HG03196 (cell line): ENCODE data around the gene TMPO.
A peak's percentile ranks its signal among the peaks of the same experiment; 100 is the strongest.
"Not testable (repeated sequence)": the region's sequence is repeated elsewhere in the genome, so short reads cannot be mapped to it uniquely, and the experiment has no call there.

Experiments used
- ATAC-seq: cut with Tn5 transposase; IDR thresholded peaks from one replicate; pipeline ENCODE4 v1.9.1; 2021; ENCODE audit not compliant: unreplicated experiment

TMPO gene

GRCh38 chr12:98515287-98516110 is at the start of gene TMPO:
Gene TMPO (plus strand): TSS chr12:98515590. CDS start chr12:98515868, 278 bp downstream.
- peak; percentile 77 for ATAC-seq

- no peak for ATAC-seq
These were observed 49.3 kb upstream of the TMPO start for GRCh38 chr12:98465950-98466602.

- ATAC-seq, result no peak
These were observed 48.6 kb upstream of the TMPO start for GRCh38 chr12:98466640-98467400.

GRCh38 chr12:98469109-98469508 is 46.3 kb upstream of the TMPO start:
- ATAC-seq, result no peak

- peak; percentile 53 for ATAC-seq
These were observed 44.8 kb upstream of the TMPO start for GRCh38 chr12:98470469-98471082.

- peak; percentile 13 for ATAC-seq
These were observed 44.3 kb upstream of the TMPO start for GRCh38 chr12:98471085-98471484.

- ATAC-seq, result no peak
These were observed 39.9 kb upstream of the TMPO start for GRCh38 chr12:98475565-98475908.

- no peak for ATAC-seq
These were observed 36.8 kb upstream of the TMPO start for GRCh38 chr12:98478606-98479005.

- ATAC-seq, result no peak
These were observed 31.5 kb upstream of the TMPO start for GRCh38 chr12:98483621-98484503.

- no peak for ATAC-seq
These were observed 29.5 kb upstream of the TMPO start for GRCh38 chr12:98485792-98486340.

GRCh38 chr12:98488416-98488815 is 27.0 kb upstream of the TMPO start:
- ATAC-seq, result not testable (repeated sequence)

GRCh38 chr12:98489176-98489575 is 26.2 kb upstream of the TMPO start:
- no peak for ATAC-seq

GRCh38 chr12:98490501-98491453 is 24.6 kb upstream of the TMPO start:
- peak; percentile 88 for ATAC-seq

GRCh38 chr12:98492580-98493140 is 22.7 kb upstream of the TMPO start:
- ATAC-seq, result no peak

GRCh38 chr12:98501266-98501629 is 14.1 kb upstream of the TMPO start:
- ATAC-seq, result not testable (repeated sequence)

GRCh38 chr12:98503342-98503591 is 12.1 kb upstream of the TMPO start:
- ATAC-seq, result peak; percentile 54

- ATAC-seq, result peak; percentile 80
These were observed 11.6 kb upstream of the TMPO start for GRCh38 chr12:98503592-98504367.

GRCh38 chr12:98504368-98504617 is 11.1 kb upstream of the TMPO start:
- ATAC-seq, result peak; percentile 15
